ENCODE results near the gene LHX8.

LHX8 gene

DNA sequence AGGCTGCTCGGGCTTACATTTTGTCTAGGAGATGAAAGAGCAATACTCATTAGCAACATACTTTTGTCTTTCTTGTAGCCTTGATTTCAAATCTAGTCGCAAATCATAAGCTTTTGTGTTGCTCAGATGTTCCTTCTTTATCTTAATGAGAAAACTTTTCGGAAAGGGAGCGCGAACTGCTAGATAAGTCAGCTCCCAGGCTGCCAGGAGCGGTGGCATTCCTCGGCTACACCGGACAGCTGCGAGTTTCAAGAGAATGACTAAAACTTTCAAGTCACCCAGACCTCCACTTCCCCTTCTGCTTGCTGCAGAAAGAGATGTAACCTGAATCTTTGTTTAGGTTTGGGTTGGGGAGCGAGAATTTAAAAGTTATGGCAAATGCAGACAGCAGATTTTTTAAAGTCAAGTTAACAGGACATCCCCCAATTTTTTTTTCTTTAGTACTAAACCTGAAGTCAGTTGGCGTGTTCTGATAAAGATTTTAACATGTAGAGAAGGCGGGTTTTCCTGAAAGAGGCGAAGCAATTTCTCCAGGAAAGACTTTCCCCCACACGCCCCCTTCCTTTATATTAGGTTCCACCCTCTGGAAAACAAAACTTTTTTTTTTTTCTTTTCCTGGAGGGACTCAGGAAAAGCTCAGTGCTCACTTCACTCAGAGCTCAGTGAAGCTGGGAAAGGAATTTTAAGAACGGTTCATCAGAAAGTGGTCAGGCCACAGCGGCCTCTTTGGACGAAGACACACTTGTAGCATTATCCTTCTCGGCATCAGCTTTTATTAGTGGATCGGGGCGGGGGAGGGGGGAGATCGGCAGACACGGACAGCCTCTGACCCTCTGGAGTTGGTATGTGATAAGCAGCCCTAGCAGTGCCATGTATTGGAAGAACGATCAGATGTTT lies at the start of gene LHX8:
Gene LHX8, plus strand, starts transcription at position 639 of the 897 bp plus-strand sequence. CDS start 2,227 bp downstream, outside the sequence.
- peaks cover 25% of the 10 kb centered on the region for H3K27me3 ChIP-seq (ENCODE audit: control insufficient read depth, insufficient read depth, low read length)
- no peak within 1 kb of the TSS for H3K9ac ChIP-seq
- no peak within 1 kb of the TSS for H3K27ac ChIP-seq
- TF ChIP-seq, protein P1, sequence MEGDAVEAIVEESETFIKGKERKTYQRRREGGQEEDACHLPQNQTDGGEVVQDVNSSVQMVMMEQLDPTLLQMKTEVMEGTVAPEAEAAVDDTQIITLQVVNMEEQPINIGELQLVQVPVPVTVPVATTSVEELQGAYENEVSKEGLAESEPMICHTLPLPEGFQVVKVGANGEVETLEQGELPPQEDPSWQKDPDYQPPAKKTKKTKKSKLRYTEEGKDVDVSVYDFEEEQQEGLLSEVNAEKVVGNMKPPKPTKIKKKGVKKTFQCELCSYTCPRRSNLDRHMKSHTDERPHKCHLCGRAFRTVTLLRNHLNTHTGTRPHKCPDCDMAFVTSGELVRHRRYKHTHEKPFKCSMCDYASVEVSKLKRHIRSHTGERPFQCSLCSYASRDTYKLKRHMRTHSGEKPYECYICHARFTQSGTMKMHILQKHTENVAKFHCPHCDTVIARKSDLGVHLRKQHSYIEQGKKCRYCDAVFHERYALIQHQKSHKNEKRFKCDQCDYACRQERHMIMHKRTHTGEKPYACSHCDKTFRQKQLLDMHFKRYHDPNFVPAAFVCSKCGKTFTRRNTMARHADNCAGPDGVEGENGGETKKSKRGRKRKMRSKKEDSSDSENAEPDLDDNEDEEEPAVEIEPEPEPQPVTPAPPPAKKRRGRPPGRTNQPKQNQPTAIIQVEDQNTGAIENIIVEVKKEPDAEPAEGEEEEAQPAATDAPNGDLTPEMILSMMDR (IDR thresholded peaks at IDR 0.05), result no peak
- H3K79me2 ChIP-seq, result no peaks in the 10 kb centered on the region
- H3K36me3 ChIP-seq (ENCODE audit: control insufficient read depth, insufficient read depth, low read length), result no peaks in the 10 kb centered on the region
- no peaks in the 10 kb centered on the region for H3K9me3 ChIP-seq (ENCODE audit: control insufficient read depth, low read length)
- H3K4me1 ChIP-seq, result no peaks in the 10 kb centered on the region
- H2AFZ ChIP-seq, result no peak within 1 kb of the TSS
- no peak within 1 kb of the TSS for H3K4me2 ChIP-seq (ENCODE audit: low read length)
- H3K4me3 ChIP-seq (ENCODE audit: low read depth, low read length), result no peak within 1 kb of the TSS

DNA sequence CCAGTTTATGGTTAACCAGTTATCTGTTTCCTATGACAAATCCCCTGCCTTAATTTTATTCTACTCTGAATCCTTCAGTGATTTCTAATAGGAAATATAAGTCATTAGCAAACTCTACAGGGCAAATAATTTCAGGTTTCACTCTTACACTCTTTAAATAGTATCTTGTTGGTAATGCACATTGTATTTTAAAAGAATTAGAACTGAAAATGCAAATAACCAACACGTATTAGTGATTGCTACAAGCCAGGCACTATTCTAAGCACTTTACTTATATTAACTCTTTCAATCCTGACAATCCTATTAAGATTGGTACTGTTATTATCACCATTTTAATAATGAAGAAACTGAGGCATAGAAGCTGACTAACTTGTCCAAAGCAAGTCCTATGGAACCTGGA lies 48.3 kb upstream of the LHX8 start:
- TF ChIP-seq, protein P1 (IDR thresholded peaks at IDR 0.05), result no peak
- H3K4me3 ChIP-seq (ENCODE audit: low read depth, low read length), result no peak overlapping the region
- no peaks in the 10 kb centered on the region for H3K79me2 ChIP-seq
- H3K9ac ChIP-seq, result no peak overlapping the region
- H3K9me3 ChIP-seq (ENCODE audit: control insufficient read depth, low read length), result no peaks in the 10 kb centered on the region
- no peak overlapping the region for H2AFZ ChIP-seq
- H3K36me3 ChIP-seq (ENCODE audit: control insufficient read depth, insufficient read depth, low read length), result no peaks in the 10 kb centered on the region
- no peak overlapping the region for H3K4me2 ChIP-seq (ENCODE audit: low read length)
- H3K27me3 ChIP-seq (ENCODE audit: control insufficient read depth, insufficient read depth, low read length), result no peaks in the 10 kb centered on the region
- H3K27ac ChIP-seq, result no peak overlapping the region
- H3K4me1 ChIP-seq, result no peaks in the 10 kb centered on the region

DNA sequence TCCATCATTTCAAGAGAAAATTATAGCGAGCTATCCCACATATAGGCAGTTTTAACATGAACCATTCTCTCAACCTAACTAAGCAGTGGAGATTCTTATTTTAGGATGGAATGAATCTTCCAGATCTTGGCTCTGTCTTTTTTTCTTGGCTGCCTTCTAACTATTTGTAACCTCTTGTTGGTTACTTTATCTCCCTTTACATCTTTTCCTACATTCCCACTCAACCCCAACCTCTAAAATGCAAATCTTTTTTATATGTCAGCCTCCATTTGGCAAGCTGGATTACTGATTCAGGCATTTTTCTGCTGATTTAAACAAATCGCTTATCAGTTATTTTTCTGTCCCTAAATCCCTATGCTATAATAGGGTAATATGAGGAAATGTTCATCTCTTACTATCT lies 46.9 kb upstream of the LHX8 start:
- H3K27me3 ChIP-seq (ENCODE audit: control insufficient read depth, insufficient read depth, low read length), result no peaks in the 10 kb centered on the region
- H3K9ac ChIP-seq, result no peak overlapping the region
- H3K4me2 ChIP-seq (ENCODE audit: low read length), result no peak overlapping the region
- no peak overlapping the region for H3K4me3 ChIP-seq (ENCODE audit: low read depth, low read length)
- no peaks in the 10 kb centered on the region for H3K4me1 ChIP-seq
- H3K79me2 ChIP-seq, result no peaks in the 10 kb centered on the region
- H3K9me3 ChIP-seq (ENCODE audit: control insufficient read depth, low read length), result no peaks in the 10 kb centered on the region
- H3K27ac ChIP-seq, result no peak overlapping the region
- TF ChIP-seq, protein P1 (IDR thresholded peaks at IDR 0.05), result no peak
- H3K36me3 ChIP-seq (ENCODE audit: control insufficient read depth, insufficient read depth, low read length), result no peaks in the 10 kb centered on the region
- H2AFZ ChIP-seq, result no peak overlapping the region

DNA sequence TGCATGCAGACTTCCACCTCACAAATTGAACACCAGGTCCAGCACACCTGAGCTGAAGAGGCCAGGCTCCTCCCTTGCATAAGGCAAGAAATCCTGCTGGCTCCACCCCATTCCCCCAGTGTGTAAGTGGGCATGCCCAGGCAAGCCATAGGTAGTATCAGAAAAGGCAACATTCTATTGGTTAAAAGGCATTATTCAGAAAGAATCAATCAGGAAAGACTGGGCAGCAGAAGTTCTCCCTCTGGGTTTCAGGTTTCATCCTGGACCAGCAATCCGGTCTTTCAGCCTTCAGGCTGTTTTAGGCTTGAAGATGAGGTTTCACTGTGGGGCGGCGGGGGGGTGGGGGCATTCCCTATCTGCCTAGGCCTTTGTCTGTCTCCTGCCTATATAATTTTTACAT lies 42.0 kb upstream of the LHX8 start:
- Histone ChIP-seq H3K79me2 (no peaks in the 10 kb centered on the region), H3K27ac (no peak overlapping the region), H3K36me3 (ENCODE audit: control insufficient read depth, insufficient read depth, low read length) (no peaks in the 10 kb centered on the region), H3K4me2 (ENCODE audit: low read length) (no peak overlapping the region), H3K9me3 (ENCODE audit: control insufficient read depth, low read length) (no peaks in the 10 kb centered on the region), H3K4me3 (ENCODE audit: low read depth, low read length) (no peak overlapping the region), H3K9ac (no peak overlapping the region), H3K4me1 (no peaks in the 10 kb centered on the region), H3K27me3 (ENCODE audit: control insufficient read depth, insufficient read depth, low read length) (no peaks in the 10 kb centered on the region), H2AFZ (no peak overlapping the region)
- TF ChIP-seq, protein P1 (IDR thresholded peaks at IDR 0.05), result no peak

DNA sequence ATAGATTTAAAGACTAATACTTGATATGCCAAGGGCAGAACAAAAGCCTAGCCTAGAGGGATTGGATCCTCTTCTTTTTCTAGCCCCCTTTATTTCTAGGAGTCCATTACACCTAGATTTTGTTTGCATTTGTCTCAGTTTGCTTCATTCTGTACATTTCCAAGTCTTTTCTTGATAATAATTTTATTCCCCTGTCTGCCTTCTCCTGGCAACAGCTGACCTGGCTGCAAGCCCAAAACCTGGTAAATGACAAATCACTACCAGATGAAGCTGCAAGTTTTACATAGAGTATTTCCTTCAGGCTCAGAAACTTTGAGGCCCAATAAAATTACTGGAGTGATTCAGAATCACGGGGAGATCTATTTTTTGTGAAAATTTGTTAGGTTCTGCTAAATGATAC lies 36.5 kb upstream of the LHX8 start:
- Histone ChIP-seq H3K4me1 (no peaks in the 10 kb centered on the region), H3K9me3 (ENCODE audit: control insufficient read depth, low read length) (no peaks in the 10 kb centered on the region), H3K4me3 (ENCODE audit: low read depth, low read length) (no peak overlapping the region), H3K79me2 (no peaks in the 10 kb centered on the region), H3K27me3 (ENCODE audit: control insufficient read depth, insufficient read depth, low read length) (no peaks in the 10 kb centered on the region), H2AFZ (no peak overlapping the region), H3K36me3 (ENCODE audit: control insufficient read depth, insufficient read depth, low read length) (no peaks in the 10 kb centered on the region), H3K27ac (no peak overlapping the region), H3K9ac (no peak overlapping the region), H3K4me2 (ENCODE audit: low read length) (no peak overlapping the region)
- TF ChIP-seq, protein P1 (IDR thresholded peaks at IDR 0.05), result no peak
